B cell (primary cell): Measurements from ENCODE around the gene C3orf18. TPM values are rescaled to one million over a fixed set of nuclear protein-coding genes. Genes with fewer than 3 reads are reported as not detected.

ENCODE experiments used
- ATAC-seq: fragments of 200-7000 bp; cut with Tn5 transposase; one replicate; pipeline ENCODE4 v1.10.0; 2021; ENCODE audit warnings: low read depth, mild to moderate bottlenecking, moderate number of reproducible peaks, moderate library complexity
- CTCF ChIA-PET: fragments of 350-600 bp; sonication (Branson Sonifier 250); formaldehyde crosslinking; loops from one replicate; lab custom pipeline; 2021; ENCODE audit warnings: antibody characterized with exemption, inconsistent platforms; lab: Charles Lee
- POLR2A ChIA-PET: fragments of 350-600 bp; sonication (Branson Sonifier 250); formaldehyde crosslinking; loops from one replicate; lab custom pipeline; 2021; ENCODE audit warnings: antibody characterized with exemption; lab: Charles Lee
- DNase-seq: peaks from one replicate; pipeline ENCODE4 v3.0.0; 2013
- H2AFZ ChIP-seq: 2 replicates; pipeline ENCODE4 v1.6.1; 2012; ENCODE audit warnings: mild to moderate bottlenecking, low read depth, low read length; ENCODE audit not compliant: insufficient read depth, poor library complexity, severe bottlenecking
- H3K27ac ChIP-seq, 2 donors: 1 replicate in 1 of 2; 2 replicates in 1 of 2; pipeline ENCODE4 v1.5.1; 2012 to 2013; ENCODE audit warnings: low read length in 2 of 2, mild to moderate bottlenecking in 2 of 2, moderate library complexity in 1 of 2
- H3K27me3 ChIP-seq, 4 experiments: fragments of 200-600 bp in 1 of 4; sonication (generic) in 1 of 4; replicated peaks in 1 of 4; 1 replicate in 2 of 4; 2 replicates in 2 of 4; pipeline versions ENCODE4 v1.6.1 to v1.7.0; 2013 to 2016; ENCODE audit warnings: low read length in 3 of 4, mild to moderate bottlenecking in 2 of 4, mixed read lengths in 1 of 4, moderate library complexity in 1 of 4; ENCODE audit not compliant: insufficient read depth in 4 of 4, control insufficient read depth in 3 of 4; ENCODE audit errors: control extremely low read depth in 1 of 4
- H3K36me3 ChIP-seq, 2 experiments: replicated peaks in 1 of 2; 1 replicate in 1 of 2; 2 replicates in 1 of 2; pipeline versions ENCODE4 v1.6.1 to v1.7.1; 2013; ENCODE audit warnings: low read length in 1 of 2; ENCODE audit not compliant: insufficient read depth in 2 of 2, control insufficient read depth in 1 of 2; ENCODE audit errors: control extremely low read depth in 1 of 2, extremely low read depth in 1 of 2
- H3K4me1 ChIP-seq, 2 donors: fragments of 200-600 bp in 1 of 2; sonication (generic) in 1 of 2; 1 replicate in 1 of 2; 2 replicates in 1 of 2; pipeline versions ENCODE4 v1.5.1 to v1.6.1; 2013 to 2017; ENCODE audit warnings: low read length in 2 of 2; ENCODE audit not compliant: control insufficient read depth in 2 of 2, insufficient read depth in 2 of 2
- H3K4me2 ChIP-seq: replicated peaks from 2 replicates; pipeline ENCODE3; 2012; ENCODE audit warnings: mild to moderate bottlenecking, low read depth, low read length; ENCODE audit not compliant: poor library complexity, severe bottlenecking
- H3K4me3 ChIP-seq, 5 experiments: fragments of 200-600 bp in 1 of 5; sonication (generic) in 1 of 5; 1 replicate in 3 of 5; 2 replicates in 2 of 5; pipeline versions ENCODE4 v1.5.1 to v1.7.0; 2011 to 2016; ENCODE audit warnings: low read length in 4 of 5, mild to moderate bottlenecking in 4 of 5, low read depth in 2 of 5, control low read depth in 1 of 5, moderate library complexity in 1 of 5; ENCODE audit not compliant: insufficient read depth in 1 of 5; ENCODE audit errors: control extremely low read depth in 1 of 5, extremely low read depth in 1 of 5
- H3K79me2 ChIP-seq: fragments of 200-600 bp; sonication (generic); one replicate; pipeline ENCODE4 v1.6.0; 2016; ENCODE audit warnings: low read length; ENCODE audit not compliant: control insufficient read depth, insufficient read depth
- H3K9ac ChIP-seq: fragments of 200-600 bp; sonication (generic); 2 replicates; pipeline ENCODE4 v1.6.1; 2017; ENCODE audit warnings: mild to moderate bottlenecking, low read length, moderate library complexity
- H3K9me3 ChIP-seq, 3 donors: one replicate each; pipeline versions ENCODE4 v1.6.1 to v1.7.1; 2013; ENCODE audit warnings: low read length in 2 of 3; ENCODE audit not compliant: control insufficient read depth in 2 of 3, insufficient read depth in 1 of 3; ENCODE audit errors: control extremely low read depth in 1 of 3
- H4K20me1 ChIP-seq: 2 replicates; pipeline ENCODE4 v1.6.0; 2012; ENCODE audit warnings: mild to moderate bottlenecking, low read length; ENCODE audit not compliant: insufficient read depth, control insufficient read depth, poor library complexity, severe bottlenecking
- H3K27ac Mint-ChIP-seq: one replicate; pipeline ENCODE4 v1.8.0; 2021; ENCODE audit warnings: mixed read lengths
- H3K27me3 Mint-ChIP-seq: one replicate; pipeline ENCODE4 v1.8.0; 2021; ENCODE audit warnings: mixed read lengths
- H3K4me1 Mint-ChIP-seq: one replicate; pipeline ENCODE4 v1.8.0; 2021; ENCODE audit warnings: mixed read lengths
- H3K4me3 Mint-ChIP-seq: one replicate; pipeline ENCODE4 v1.8.0; 2021; ENCODE audit warnings: mixed read lengths
- H3K9me3 Mint-ChIP-seq: one replicate; pipeline ENCODE4 v1.8.0; 2022; ENCODE audit warnings: mixed read lengths; ENCODE audit not compliant: insufficient read depth
- CTCF ChIP-seq: fragments of 200-600 bp; IDR thresholded peaks from one replicate; pipeline ENCODE4 v1.8.0; 2022; ENCODE audit warnings: antibody characterized with exemption, mild to moderate bottlenecking
- EZH2 ChIP-seq: IDR thresholded peaks from 2 replicates; pipeline ENCODE4 v1.6.1; 2012; ENCODE audit warnings: borderline replicate concordance, low read depth, mild to moderate bottlenecking, moderate library complexity, low read length; ENCODE audit not compliant: insufficient read depth, poor library complexity, severe bottlenecking
- WGBS: methylation state at CpG from one replicate; pipeline ENCODE4 v1.1.5; 2013; ENCODE audit warnings: missing lambda C conversion rate; ENCODE audit not compliant: insufficient coverage; 5-methylcytosine and 5-hydroxymethylcytosine counted together
- intact Hi-C: fragments of 100-400 bp; cut with micrococcal nuclease; formaldehyde crosslinking; loops from one replicate; pipeline ENCODE4 v1.10.0; 2022
- polyA plus RNA-seq: library from polyadenylated mRNA; depleted of rRNA; stranded (reverse); fragments of >200 nt; gene quantifications from 2 replicates; pipeline ENCODE4 v1.2.3, GENCODE V29; 2012
- total RNA-seq, 2 donors: library from RNA; stranded (reverse); fragments of 120-200 nt in 1 of 2; gene quantifications; 1 replicate in 1 of 2; 2 replicates in 1 of 2; pipeline versions ENCODE4 v1.2.3 to v1.2.4, GENCODE V29; 2013 to 2022

Gene C3orf18
- total and polyA plus RNA-seq, 2 donors (not counting 1 experiment from before 2014, with no cell fraction given) = 14.3 to 15.4 TPM

- Mint-ChIP-seq H3K4me3 (peak within 1 kb of the TSS; percentile 90), H3K27me3 (no peaks in the 10 kb centered on the region), H3K4me1 (peaks cover 42% of the 10 kb centered on the region), H3K9me3 (no peaks in the 10 kb centered on the region), H3K27ac (peak within 1 kb of the TSS; percentile 80)
- ChIA-PET CTCF (interaction anchor here (0.5 to 17.6 kb wide), 15 partner anchors 11 to 1383 kb away, joined by 3 to 541 read pairs (median 5); partner anchors contain the start of genes C3orf18, HEMK1 and MANF), POLR2A (interaction anchor here (0.9 to 2.8 kb wide), 6 partner anchors 11 to 44 kb away, joined by 3 to 38 read pairs (median 8); partner anchors contain the start of genes C3orf18 and HEMK1)
- ATAC-seq (peak; percentile 76), DNase-seq (peak; percentile 92)
- WGBS = under 1% methylated on average over 71 of the region's 75 CpGs
- Histone ChIP-seq H3K4me1 (peaks cover 24 to 37% of the 10 kb centered on the region in 2 donors), H3K36me3 (peaks cover 0 to 4% of the 10 kb centered on the region in 2 experiments), H3K9me3 (no peaks in the 10 kb centered on the region), H3K9ac (peak within 1 kb of the TSS; percentile 77), H3K4me2 (peak within 1 kb of the TSS; percentile 89), H4K20me1 (no peaks in the 10 kb centered on the region), H3K27me3 (no peaks in the 10 kb centered on the region), H3K27ac (peak within 1 kb of the TSS; percentile 11 to 65), H3K4me3 (peak within 1 kb of the TSS; percentile 30 to 86 (median 76)), H3K79me2 (peaks cover 26% of the 10 kb centered on the region), H2AFZ (peak within 1 kb of the TSS; percentile 83)
- intact Hi-C loops = loop anchor here (1.0 to 10.0 kb wide), 4 partner anchors 42 to 1183 kb away; partner anchors contain the start of genes HEMK1 and ZMYND10
- peak; percentile 61 for TF ChIP-seq CTCF
- no peak for TF ChIP-seq EZH2
These were observed 44.1 kb upstream of the C3orf18 start, which contains the start of gene CISH for GRCh38 chr3:50611464-50612233. CISH (minus strand) TSS chr3:50611774; CDS start chr3:50611650, 124 bp downstream.
